Upper lobe of left lung (tissue), 4 donors: Measurements from ENCODE around the gene NDUFV2.

ENCODE experiments used
- POLR2AphosphoS5 ChIP-seq, 2 donors: sonication (generic); formaldehyde crosslinking; IDR thresholded peaks; one replicate each; pipeline ENCODE4 v1.5.1; 2017; ENCODE audit warnings: antibody characterized with exemption in 2 of 2
- TF ChIP-seq, protein P1 (sequence below), 6 experiments: fragments of 450-650 bp in 4 of 6; fragments of 200-600 bp in 2 of 6; sonication (generic) in 2 of 6; IDR thresholded peaks; one replicate each; pipeline ENCODE4 v1.5.1; 2016 to 2019; ENCODE audit warnings: antibody characterized with exemption in 6 of 6

DNA sequence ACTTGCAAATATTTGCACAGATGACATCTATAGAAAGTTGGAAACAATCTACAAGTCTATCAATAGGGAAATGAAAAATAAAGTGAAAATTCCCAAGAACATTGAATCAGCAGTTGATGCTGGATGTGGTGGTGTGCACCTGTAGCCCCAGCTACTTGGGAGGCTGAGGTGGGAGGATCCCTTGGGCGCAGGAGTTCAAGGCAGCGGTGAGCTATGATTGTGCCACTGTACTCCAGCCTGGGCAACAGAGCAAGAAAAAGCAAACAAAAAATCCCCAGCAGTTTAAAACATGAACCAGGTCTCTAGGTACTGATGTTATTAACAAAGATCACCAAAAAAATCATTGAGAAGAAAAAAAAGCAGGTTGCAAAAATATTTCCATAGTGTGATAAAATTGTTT, 15.4 kb upstream of the NDUFV2 start:
- TF ChIP-seq, protein P1, sequence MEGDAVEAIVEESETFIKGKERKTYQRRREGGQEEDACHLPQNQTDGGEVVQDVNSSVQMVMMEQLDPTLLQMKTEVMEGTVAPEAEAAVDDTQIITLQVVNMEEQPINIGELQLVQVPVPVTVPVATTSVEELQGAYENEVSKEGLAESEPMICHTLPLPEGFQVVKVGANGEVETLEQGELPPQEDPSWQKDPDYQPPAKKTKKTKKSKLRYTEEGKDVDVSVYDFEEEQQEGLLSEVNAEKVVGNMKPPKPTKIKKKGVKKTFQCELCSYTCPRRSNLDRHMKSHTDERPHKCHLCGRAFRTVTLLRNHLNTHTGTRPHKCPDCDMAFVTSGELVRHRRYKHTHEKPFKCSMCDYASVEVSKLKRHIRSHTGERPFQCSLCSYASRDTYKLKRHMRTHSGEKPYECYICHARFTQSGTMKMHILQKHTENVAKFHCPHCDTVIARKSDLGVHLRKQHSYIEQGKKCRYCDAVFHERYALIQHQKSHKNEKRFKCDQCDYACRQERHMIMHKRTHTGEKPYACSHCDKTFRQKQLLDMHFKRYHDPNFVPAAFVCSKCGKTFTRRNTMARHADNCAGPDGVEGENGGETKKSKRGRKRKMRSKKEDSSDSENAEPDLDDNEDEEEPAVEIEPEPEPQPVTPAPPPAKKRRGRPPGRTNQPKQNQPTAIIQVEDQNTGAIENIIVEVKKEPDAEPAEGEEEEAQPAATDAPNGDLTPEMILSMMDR (IDR thresholded peaks at IDR 0.05): no peak
- TF ChIP-seq POLR2AphosphoS5 (IDR thresholded peaks at IDR 0.05): no peak
